GM21576 (cell line): Measurements from ENCODE around the gene ANO7.

Experiments
- ATAC-seq: cut with Tn5 transposase; IDR thresholded peaks from one replicate; pipeline ENCODE4 v1.9.1; 2021; ENCODE audit warnings: mild to moderate bottlenecking, moderate library complexity; ENCODE audit not compliant: unreplicated experiment

ANO7 gene

DNA sequence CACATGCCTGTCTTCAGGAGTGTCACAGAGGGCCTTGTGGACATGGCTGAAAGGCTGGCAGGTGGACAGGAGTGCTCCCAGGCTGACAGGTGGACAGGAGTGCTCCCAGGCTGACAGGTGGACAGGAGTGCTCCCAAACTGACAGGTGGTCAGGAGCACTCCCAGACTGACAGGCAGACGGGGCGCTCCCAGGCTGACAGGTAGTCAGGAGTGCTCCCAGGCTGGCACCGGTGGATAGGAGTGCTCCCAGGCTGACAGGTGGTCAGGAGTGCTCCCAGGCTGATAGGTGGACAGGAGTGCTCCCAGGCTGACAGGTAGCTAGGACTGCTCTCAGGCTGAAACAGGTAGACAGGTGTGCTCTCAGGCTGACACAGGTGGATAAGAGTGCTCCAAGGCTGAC lies 16.6 kb downstream of the ANO7 start:
- no peak for ATAC-seq

- no peak for ATAC-seq
Measured at GRCh38 chr2:241207151-241207550, 18.7 kb downstream of the ANO7 start.

DNA sequence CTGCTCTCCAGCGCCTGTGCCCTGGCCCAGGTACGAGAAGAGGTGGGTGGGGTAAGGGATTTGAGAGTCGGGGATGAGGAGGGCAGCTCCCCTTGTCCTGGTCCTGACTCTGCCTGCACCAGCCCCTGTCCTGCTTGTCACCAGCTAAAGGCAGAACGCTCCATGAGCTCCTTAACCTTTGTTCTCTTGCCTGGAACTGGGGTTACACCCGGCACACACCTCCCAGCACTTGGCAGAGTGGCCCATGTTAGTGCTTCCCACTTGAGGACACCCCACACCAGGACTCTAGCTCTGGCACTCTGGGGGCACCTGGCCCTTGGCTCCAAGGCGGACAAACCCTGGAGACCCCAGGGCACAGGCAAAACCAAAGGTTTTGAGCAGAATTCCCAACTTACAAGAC lies 19.2 kb downstream of the ANO7 start:
- ATAC-seq, result no peak

GRCh38 chr2:241208058-241208457 lies 19.6 kb downstream of the ANO7 start:
- ATAC-seq, result no peak

GRCh38 chr2:241209271-241209670 lies 20.8 kb downstream of the ANO7 start:
- no peak for ATAC-seq

- ATAC-seq, result no peak
Measured at GRCh38 chr2:241211276-241211675, 22.8 kb downstream of the ANO7 start.

GRCh38 chr2:241213041-241213440 lies 24.6 kb downstream of the ANO7 start:
- ATAC-seq, result no peak

DNA sequence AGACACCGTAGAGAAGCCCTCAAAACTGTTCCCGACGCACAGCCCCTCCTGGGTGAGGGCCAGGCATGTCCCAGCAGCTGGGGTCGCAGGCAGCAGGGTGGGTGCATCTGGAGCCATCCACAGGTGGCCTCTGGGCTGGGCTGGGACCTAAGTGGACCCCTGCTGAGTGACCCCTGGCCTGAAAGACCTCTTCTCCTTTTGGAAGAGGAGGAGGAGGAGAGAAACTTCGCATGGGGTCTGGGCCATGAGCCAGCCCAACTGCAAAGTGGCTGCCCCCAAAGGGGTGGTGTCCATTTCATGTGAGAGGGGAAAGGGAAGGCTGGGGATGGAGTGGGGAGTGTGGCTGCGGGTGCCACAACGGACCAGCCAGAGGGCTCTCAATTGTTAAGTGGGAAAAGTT lies 25.1 kb downstream of the ANO7 start:
- ATAC-seq, result no peak

GRCh38 chr2:241214209-241214608 lies 25.7 kb downstream of the ANO7 start:
- ATAC-seq, result no peak

DNA sequence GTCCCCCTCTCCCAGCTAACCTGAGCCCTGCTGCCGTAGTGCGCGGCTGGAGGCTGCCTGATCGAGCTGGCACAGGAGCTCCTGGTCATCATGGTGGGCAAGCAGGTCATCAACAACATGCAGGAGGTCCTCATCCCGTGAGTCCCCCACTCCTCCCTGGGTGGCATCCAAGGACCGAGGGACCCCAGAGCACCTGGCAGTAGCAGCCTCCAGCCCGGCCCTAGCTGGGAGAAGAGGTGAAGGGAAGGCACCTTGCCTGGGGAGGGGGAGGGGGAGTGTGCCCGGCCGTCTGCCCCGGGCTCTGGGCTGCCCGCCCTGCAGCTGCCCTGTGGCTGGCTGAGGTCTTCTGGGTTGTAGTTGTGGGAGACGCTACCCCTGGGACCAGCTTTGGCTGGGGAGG lies 26.3 kb downstream of the ANO7 start:
- no peak for ATAC-seq

GRCh38 chr2:241215421-241215820 lies 26.9 kb downstream of the ANO7 start:
- no peak for ATAC-seq

GRCh38 chr2:241216211-241216761 lies 27.8 kb downstream of the ANO7 start:
- ATAC-seq, result no peak

DNA sequence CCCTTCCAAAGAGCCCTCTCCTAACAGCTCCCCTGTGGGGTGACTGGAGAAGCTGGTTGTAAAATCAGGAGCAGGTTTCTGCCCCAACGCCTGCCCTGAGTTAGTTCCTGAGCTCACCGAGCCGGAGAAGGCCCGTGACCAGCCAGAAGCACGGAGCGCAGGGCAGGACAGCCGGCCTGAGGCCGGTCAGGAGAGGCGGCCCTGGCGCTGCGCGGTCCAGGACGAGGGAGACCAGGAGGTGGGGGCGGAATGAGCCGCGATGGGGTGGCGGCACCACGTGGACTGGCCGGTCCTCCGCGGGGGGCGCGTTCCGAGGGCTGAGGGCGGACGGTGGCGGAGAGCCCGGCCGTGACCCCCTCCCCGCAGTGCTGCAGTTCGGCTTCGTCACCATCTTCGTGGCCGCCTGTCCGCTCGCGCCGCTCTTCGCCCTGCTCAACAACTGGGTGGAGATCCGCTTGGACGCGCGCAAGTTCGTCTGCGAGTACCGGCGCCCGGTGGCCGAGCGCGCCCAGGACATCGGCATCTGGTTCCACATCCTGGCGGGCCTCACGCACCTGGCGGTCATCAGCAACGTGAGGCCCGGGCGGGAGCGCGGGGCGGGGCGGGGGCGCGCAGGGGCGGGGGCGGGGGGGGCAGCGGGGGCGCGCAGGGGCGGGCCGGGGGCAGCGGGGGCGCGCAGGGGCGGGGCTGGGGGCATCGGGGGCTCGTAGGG lies 29.0 kb downstream of the ANO7 start:
- peak; percentile 56 for ATAC-seq

GRCh38 chr2:241218131-241219029 lies 29.9 kb downstream of the ANO7 start:
- ATAC-seq, result no peak

DNA sequence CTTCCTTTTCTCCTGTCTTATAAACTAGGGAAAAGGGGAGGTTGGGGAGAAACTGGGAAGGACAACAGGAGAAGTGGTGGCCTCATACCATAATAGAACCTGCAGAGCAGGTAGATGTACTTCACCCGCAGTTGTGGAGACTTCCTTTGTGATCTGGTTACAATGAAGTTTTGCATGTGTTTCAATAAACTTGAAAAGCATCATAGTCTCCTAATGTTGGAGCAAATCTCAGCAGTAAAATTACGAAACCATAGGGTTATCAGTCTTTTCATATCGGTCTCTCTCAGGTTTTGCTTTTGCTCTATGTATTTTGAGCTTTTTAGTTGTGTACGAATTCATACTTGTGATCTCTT lies 30.5 kb downstream of the ANO7 start:
- ATAC-seq, result no peak

DNA sequence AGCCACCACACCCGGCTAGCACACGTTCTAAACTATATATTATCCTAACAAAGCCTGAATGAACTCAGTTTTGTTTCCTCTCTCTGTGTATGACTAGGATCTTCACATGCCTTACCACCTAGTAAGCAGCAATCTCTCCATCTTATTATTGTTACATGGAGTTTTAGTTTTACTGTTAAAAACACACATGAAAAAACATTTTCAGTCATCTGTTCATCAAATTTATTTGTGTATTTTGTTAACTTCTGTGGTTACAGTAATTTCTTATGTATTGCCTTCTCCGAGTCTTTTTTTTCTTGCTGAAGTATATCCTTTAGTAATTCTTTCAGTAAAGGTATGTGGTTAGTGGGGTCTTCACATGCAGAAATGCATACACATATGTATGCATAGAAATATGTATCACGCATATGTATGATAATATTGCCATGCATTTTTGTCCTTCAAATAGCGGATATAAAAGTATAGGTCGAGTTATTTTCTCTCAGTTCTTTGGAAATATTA lies 31.4 kb downstream of the ANO7 start:
- no peak for ATAC-seq

GRCh38 chr2:241223211-241224017 lies 34.9 kb downstream of the ANO7 start:
- no peak for ATAC-seq

- no peak for ATAC-seq
Measured at GRCh38 chr2:241224018-241224850, 35.8 kb downstream of the ANO7 start.

GRCh38 chr2:241224851-241225438 lies 36.5 kb downstream of the ANO7 start:
- no peak for ATAC-seq

DNA sequence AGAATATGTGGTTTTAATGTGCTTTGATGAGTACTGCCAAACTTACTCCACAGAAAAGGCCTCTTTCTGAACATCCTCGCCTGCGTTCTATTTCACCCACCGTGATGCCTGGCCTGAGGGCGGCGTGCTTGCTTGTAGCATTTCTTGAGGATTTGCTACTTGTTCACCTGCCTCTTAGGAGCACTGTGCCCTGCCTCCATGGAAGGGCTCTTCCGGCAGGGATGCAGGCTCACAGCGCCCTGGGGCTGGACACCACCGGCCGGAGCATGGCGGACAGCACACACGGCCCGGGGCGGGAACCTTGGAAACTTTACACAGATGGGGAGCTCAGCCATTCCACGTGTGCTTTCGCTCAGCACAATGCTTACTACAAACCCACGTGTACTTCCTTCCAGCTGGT lies 37.1 kb downstream of the ANO7 start:
- no peak for ATAC-seq
